PC-3 (cell line): ENCODE results near the gene IL1RAPL2. TPM values are rescaled to one million over a fixed set of nuclear protein-coding genes. Genes with fewer than 3 reads are reported as not detected.

Experiments used
- ATAC-seq: fragments of 200-7000 bp; cut with Tn5 transposase; 2 replicates; pipeline ENCODE4 v1.9.1; 2020; ENCODE audit warnings: mild to moderate bottlenecking, moderate library complexity
- BruUV-seq: library from RNA; stranded (reverse); fragments of 400-500 nt; replicated peaks from 2 replicates; lab custom pipeline; 2021; lab: Mats Ljungman, UMichigan
- CTCF ChIA-PET: fragments of 300-600 bp; sonication (Branson Sonifier 250); formaldehyde crosslinking; loops from one replicate; lab custom pipeline; 2022; ENCODE audit warnings: antibody characterized with exemption; lab: Charles Lee
- POLR2A ChIA-PET: fragments of 300-600 bp; sonication (Branson Sonifier 250); formaldehyde crosslinking; loops from one replicate; lab custom pipeline; 2022; ENCODE audit warnings: antibody characterized with exemption; ENCODE audit not compliant: unreplicated experiment; lab: Charles Lee
- DNase-seq: peaks from one replicate; pipeline ENCODE4 v3.0.0-alpha.2; 2015
- H2AFZ ChIP-seq: fragments of 300-600 bp; sonication (generic); 2 replicates; pipeline ENCODE4 v1.6.0; 2016; ENCODE audit warnings: antibody characterized with exemption, low read length
- H3F3A ChIP-seq: fragments of 300-600 bp; sonication (generic); one replicate; pipeline ENCODE4 v1.6.0; 2017; ENCODE audit warnings: antibody characterized with exemption, low read length, control low read depth, mild to moderate bottlenecking; ENCODE audit not compliant: unreplicated experiment
- H3K27ac ChIP-seq: fragments of 300-600 bp; sonication (generic); 2 replicates; pipeline ENCODE4 v1.5.1; 2016; ENCODE audit warnings: mild to moderate bottlenecking, low read length
- H3K27me3 ChIP-seq: fragments of 300-600 bp; sonication (generic); 2 replicates; pipeline ENCODE4 v1.6.1; 2016; ENCODE audit warnings: low read length, mixed read lengths
- H3K36me3 ChIP-seq: fragments of 300-600 bp; sonication (generic); 2 replicates; pipeline ENCODE4 v1.6.1; 2016; ENCODE audit warnings: low read depth, mixed run types, low read length, mixed read lengths
- H3K4me1 ChIP-seq: fragments of 300-600 bp; sonication (generic); 2 replicates; pipeline ENCODE4 v1.5.1; 2016; ENCODE audit warnings: low read length; ENCODE audit not compliant: insufficient read depth
- H3K4me2 ChIP-seq: fragments of 300-600 bp; sonication (generic); 2 replicates; pipeline ENCODE4 v1.6.0; 2016; ENCODE audit warnings: low read length
- H3K4me3 ChIP-seq: fragments of 300-600 bp; sonication (generic); 2 replicates; pipeline ENCODE4 v1.5.1; 2016; ENCODE audit warnings: mild to moderate bottlenecking, low read length, mixed read lengths
- H3K79me2 ChIP-seq: fragments of 300-600 bp; sonication (generic); 2 replicates; pipeline ENCODE4 v1.6.1; 2017; ENCODE audit warnings: low read length, mixed read lengths
- H3K9ac ChIP-seq: fragments of 300-600 bp; sonication (generic); 2 replicates; pipeline ENCODE4 v1.6.0; 2016; ENCODE audit warnings: mild to moderate bottlenecking, low read length
- H3K9me2 ChIP-seq: fragments of 300-600 bp; sonication (generic); replicated peaks from 2 replicates; pipeline ENCODE4 v1.6.1; 2016; ENCODE audit warnings: mixed run types, low read length, mixed read lengths
- H3K9me3 ChIP-seq: fragments of 300-600 bp; sonication (generic); 2 replicates; pipeline ENCODE4 v1.6.1; 2016; ENCODE audit warnings: low read length, mixed read lengths
- H4K20me1 ChIP-seq: fragments of 300-600 bp; sonication (generic); 2 replicates; pipeline ENCODE4 v1.6.1; 2016; ENCODE audit warnings: low read length, mixed read lengths
- EZH2 ChIP-seq: fragments of 300-600 bp; sonication (generic); IDR thresholded peaks from one replicate; pipeline ENCODE4 v1.6.1; 2017; ENCODE audit warnings: antibody characterized with exemption, mild to moderate bottlenecking, low read length; ENCODE audit not compliant: unreplicated experiment
- EZH2phosphoT487 ChIP-seq: fragments of 300-600 bp; sonication (generic); IDR thresholded peaks from 2 replicates; pipeline ENCODE4 v1.6.1; 2018; ENCODE audit warnings: mild to moderate bottlenecking, antibody characterized with exemption, low read length, borderline replicate concordance
- intact Hi-C: fragments of 100-400 bp; cut with micrococcal nuclease; formaldehyde crosslinking; loops from 2 replicates; pipeline ENCODE4 v1.9.0; 2023
- total RNA-seq: library from RNA; depleted of rRNA; stranded (reverse); fragments of >200 nt; gene quantifications from 2 replicates; pipeline ENCODE4 v1.2.3, GENCODE V29; 2014
- TF ChIP-seq, protein P1 (sequence below): fragments of 300-600 bp; sonication (generic); conservative IDR thresholded peaks from 2 replicates; pipeline ENCODE4 v1.5.1; 2017; ENCODE audit warnings: antibody characterized with exemption, low read depth, mild to moderate bottlenecking, low read length

Gene IL1RAPL2
- total RNA-seq, 1 experiment from 2014 or later: 0.62 TPM

- intact Hi-C loops: loop anchor here (5.0 kb wide), 4 partner anchors 79 to 624 kb away; no protein-coding TSS in a partner anchor
Measured at GRCh38 chrX:104568304-104568915, 2.4 kb downstream of the IL1RAPL2 start.

GRCh38 chrX:104618106-104618895 is 52.3 kb downstream of the IL1RAPL2 start:
- TF ChIP-seq EZH2 (no peak), EZH2phosphoT487 (no peak)
- TF ChIP-seq, protein P1, sequence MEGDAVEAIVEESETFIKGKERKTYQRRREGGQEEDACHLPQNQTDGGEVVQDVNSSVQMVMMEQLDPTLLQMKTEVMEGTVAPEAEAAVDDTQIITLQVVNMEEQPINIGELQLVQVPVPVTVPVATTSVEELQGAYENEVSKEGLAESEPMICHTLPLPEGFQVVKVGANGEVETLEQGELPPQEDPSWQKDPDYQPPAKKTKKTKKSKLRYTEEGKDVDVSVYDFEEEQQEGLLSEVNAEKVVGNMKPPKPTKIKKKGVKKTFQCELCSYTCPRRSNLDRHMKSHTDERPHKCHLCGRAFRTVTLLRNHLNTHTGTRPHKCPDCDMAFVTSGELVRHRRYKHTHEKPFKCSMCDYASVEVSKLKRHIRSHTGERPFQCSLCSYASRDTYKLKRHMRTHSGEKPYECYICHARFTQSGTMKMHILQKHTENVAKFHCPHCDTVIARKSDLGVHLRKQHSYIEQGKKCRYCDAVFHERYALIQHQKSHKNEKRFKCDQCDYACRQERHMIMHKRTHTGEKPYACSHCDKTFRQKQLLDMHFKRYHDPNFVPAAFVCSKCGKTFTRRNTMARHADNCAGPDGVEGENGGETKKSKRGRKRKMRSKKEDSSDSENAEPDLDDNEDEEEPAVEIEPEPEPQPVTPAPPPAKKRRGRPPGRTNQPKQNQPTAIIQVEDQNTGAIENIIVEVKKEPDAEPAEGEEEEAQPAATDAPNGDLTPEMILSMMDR: no peak
- no peaks in the 10 kb centered on the region for H3F3A ChIP-seq
- no TSS peak for BruUV-seq
- H3K4me2 ChIP-seq: peak overlapping the region; percentile 74
- H4K20me1 ChIP-seq: no peaks in the 10 kb centered on the region
- no peaks in the 10 kb centered on the region for H3K27me3 ChIP-seq
- no peaks in the 10 kb centered on the region for H3K9me3 ChIP-seq
- ATAC-seq (peak; percentile 90), DNase-seq (peak; percentile 93)
- H3K4me1 ChIP-seq: peaks cover 18% of the 10 kb centered on the region
- no peak overlapping the region for H3K9ac ChIP-seq
- CTCF ChIA-PET: interaction anchor here (0.8 kb wide), 1 partner anchor 53 kb away, joined by 3 read pairs; the partner anchor contains the start of gene IL1RAPL2
- peak overlapping the region; percentile 44; the same call in 1 of the 2 replicates for H3K4me3 ChIP-seq
- H3K36me3 ChIP-seq: no peaks in the 10 kb centered on the region
- POLR2A ChIA-PET: interaction anchor here (0.7 kb wide), 1 partner anchor 83 kb away, joined by 3 read pairs; no protein-coding TSS in a partner anchor
- peak overlapping the region; percentile 87 for H3K27ac ChIP-seq
- H2AFZ ChIP-seq: no peak overlapping the region
- intact Hi-C loops: no loop called here
- H3K79me2 ChIP-seq: no peaks in the 10 kb centered on the region
- H3K9me2 ChIP-seq: no peaks in the 10 kb centered on the region

More at GRCh38 chrX:104568304-104568915, 2.4 kb downstream of the IL1RAPL2 start:
- Histone ChIP-seq H3K79me2 (no peaks in the 10 kb centered on the region), H3F3A (no peaks in the 10 kb centered on the region), H3K9me2 (no peaks in the 10 kb centered on the region), H3K4me2 (no peak overlapping the region), H4K20me1 (no peaks in the 10 kb centered on the region), H3K9me3 (no peaks in the 10 kb centered on the region), H3K27ac (no peak overlapping the region), H3K4me3 (no peak overlapping the region), H3K4me1 (no peaks in the 10 kb centered on the region), H3K27me3 (peaks cover 17% of the 10 kb centered on the region), H3K36me3 (no peaks in the 10 kb centered on the region), H2AFZ (no peak overlapping the region), H3K9ac (no peak overlapping the region)
- ATAC-seq (no peak), DNase-seq (no peak)
- TF ChIP-seq, protein P1: no peak
- no peak for TF ChIP-seq EZH2
- TF ChIP-seq EZH2phosphoT487: no peak
- ChIA-PET POLR2A (no interaction called here), CTCF (no interaction called here)
- no TSS peak for BruUV-seq
